GM12892 (cell line): ENCODE measurements around the gene AQP3.

Source experiments
- POLR2A ChIP-seq: IDR thresholded peaks from 2 replicates; pipeline ENCODE4 v1.6.1; 2011; ENCODE audit warnings: low read depth, low read length, control low read depth
- TAF1 ChIP-seq: IDR thresholded peaks from 2 replicates; pipeline ENCODE4 v1.6.1; 2011; ENCODE audit warnings: low read depth, mild to moderate bottlenecking, control low read depth, low read length, borderline replicate concordance

DNA sequence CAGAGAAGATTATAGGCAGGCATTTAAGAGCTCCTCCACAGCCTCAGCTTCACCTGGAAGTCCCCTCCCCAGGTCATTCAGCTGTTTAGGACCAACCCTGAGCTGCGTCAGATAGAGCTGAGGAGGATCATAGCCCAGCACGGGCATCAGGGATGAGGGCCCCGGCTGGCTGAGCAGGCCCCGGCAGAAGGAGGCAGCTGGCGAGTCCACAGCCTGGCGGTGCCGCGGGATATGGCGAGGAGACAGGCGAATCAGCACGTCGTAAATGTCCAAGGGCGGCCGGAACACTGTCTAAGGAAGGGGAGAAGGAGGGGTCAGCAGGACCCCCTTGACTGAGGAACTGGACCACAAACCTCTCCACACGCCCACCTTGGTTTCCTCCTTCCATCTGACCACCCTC lies 15.8 kb upstream of the AQP3 start:
- no peak for TF ChIP-seq POLR2A
- TF ChIP-seq TAF1, result no peak
